GM21737 (cell line): Measurements from ENCODE around the gene ATP2A3.
A peak's percentile ranks its signal among the peaks of the same experiment; 100 is the strongest.

Source experiments
- ATAC-seq: cut with Tn5 transposase; IDR thresholded peaks from one replicate; pipeline ENCODE4 v1.9.1; 2021; ENCODE audit warnings: mild to moderate bottlenecking, moderate library complexity; ENCODE audit not compliant: unreplicated experiment

Gene ATP2A3

DNA sequence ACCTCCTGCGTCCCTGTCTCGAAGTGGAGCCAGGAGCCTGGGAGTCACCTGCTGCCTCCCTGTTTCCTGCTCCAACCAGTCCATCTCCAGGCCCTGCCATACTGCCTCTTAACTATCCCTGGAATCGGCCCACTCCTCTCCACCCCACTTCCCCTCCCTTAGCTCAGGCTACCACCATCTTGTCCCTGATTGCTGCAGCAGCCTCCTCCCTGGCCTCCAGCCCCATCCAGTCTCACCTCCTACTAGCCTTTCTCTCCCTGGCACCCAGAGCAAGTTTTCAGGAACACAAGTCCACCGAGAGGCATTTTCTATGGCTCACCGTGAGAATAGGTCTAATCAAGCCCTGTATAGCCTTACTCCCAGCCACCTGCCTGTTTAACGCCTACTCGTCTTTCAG is 70.5 kb downstream of the ATP2A3 start:
- ATAC-seq: no peak

DNA sequence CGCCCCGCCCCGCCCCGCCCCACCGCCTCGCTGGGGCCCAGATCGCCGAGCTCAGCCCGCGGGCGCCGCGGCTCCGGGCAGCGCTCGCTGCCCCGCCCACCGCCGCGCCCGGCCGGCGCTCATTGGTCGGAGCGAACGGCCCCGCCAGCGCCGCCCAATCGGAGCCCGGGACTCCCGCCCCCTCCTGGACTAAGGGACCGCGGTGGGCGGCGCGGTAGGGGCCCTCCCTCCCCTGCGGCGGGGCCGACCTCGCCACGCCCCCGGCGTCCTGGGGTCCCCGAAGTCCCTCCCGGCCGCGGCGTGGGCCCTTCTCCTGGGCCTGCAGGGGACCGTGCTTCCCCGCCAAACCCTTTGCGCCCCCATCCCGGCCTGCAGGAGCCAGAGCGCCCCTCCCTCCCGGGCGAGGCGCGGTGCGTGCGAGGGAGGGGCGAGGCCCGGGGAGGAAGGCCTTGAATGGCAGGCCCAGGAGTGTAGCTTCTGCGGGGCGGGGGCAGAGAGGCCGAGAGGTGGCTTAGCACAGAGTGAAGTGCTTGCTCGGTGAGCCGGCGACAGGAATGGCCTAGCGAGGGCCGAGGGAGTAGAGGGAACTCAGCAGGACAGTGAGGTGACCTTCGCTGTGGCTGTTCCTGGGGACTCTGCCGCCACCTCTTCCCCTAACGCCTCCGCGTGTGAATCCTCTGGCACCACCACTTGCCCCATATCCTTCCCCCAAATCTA is 71.1 kb downstream of the ATP2A3 start, which contains the start of gene CAMKK1:
Gene CAMKK1, minus strand, starts transcription at position 51 of the 717 bp plus-strand sequence. CDS start 7,366 bp downstream, outside the sequence.
- ATAC-seq: peak; percentile 80

DNA sequence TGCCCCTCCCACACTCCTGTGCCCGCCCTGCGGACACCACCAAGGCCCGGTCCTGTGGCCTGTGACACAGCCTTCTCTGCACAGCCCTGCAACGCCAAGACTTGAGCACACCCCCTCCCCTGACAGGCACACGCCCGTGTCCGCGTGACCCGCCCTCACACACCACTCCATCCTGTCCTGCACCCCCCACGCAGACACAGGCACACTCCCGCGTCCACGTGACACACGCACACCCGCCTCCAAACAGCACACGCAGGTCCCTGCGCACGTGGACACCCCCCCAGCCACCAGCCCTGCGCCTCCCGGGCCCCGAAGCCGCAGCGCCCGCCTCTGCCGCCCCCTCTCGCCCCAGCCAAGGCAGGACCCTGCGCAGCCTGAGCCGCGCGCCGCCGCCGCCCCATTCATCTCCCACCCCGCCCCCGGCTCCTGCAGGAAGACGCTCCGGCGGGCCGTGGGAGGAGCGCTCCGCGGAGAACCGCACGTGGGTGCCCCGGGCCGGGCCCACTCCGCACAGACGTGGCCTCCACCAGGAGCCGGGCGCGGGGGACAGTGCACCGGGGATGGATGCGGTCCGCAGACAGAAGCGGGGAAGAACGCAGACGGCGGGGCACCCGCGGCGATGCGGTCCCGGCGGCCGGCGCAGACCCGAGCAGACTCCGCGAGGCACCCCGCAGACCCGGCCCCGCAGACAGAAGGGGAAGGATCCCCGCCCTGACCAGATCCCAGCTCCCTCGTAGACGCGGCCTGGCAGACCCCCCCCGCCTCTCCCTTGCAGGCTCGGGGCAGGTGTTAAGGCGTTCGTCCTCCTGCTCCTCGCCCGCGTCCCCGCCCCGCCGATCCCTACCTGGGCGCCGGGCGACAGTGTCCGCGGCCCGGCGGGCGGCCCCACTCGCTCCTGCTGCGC is 71.9 kb downstream of the ATP2A3 start:
- peak; percentile 11 for ATAC-seq

DNA sequence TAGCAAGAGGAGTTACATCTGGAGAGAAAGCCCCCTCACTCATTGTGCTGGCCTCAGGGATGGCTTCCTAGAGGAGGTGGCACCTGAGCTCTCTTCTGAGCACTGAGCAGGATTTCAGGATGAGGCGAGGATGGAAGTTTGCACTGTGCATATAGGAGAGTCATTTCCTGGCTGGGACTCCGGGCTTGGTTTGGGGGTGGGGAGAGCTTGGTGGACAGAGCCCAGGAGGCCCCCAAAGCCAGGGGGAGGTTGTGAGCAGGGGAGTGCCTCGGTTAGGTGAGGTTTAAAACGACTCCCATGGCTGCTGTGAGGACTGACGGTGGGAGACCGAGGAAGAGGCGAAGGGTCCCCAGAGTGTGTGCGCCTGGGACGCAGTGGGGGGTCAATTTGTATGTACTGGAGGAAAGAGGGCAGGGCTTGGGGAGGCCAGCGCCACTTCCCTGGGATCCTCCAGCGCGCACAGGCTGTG is 72.6 kb downstream of the ATP2A3 start:
- no peak for ATAC-seq

DNA sequence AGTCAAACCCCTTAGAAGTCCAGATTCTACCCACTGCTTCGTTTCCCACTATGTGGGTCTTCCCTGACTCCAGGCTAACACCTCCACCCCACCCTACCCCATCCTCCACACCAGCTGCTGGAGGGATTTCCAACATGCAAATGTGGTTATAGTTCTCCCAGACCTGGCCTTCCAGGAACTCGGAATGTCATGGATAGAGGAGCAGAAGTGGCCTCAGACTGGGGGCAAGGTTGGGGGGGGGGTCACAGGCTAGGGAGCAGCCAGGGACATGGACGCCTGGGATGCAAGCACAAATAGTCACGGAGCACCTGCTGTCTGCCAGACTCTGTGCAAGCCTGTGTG is 73.4 kb downstream of the ATP2A3 start:
- no peak for ATAC-seq

DNA sequence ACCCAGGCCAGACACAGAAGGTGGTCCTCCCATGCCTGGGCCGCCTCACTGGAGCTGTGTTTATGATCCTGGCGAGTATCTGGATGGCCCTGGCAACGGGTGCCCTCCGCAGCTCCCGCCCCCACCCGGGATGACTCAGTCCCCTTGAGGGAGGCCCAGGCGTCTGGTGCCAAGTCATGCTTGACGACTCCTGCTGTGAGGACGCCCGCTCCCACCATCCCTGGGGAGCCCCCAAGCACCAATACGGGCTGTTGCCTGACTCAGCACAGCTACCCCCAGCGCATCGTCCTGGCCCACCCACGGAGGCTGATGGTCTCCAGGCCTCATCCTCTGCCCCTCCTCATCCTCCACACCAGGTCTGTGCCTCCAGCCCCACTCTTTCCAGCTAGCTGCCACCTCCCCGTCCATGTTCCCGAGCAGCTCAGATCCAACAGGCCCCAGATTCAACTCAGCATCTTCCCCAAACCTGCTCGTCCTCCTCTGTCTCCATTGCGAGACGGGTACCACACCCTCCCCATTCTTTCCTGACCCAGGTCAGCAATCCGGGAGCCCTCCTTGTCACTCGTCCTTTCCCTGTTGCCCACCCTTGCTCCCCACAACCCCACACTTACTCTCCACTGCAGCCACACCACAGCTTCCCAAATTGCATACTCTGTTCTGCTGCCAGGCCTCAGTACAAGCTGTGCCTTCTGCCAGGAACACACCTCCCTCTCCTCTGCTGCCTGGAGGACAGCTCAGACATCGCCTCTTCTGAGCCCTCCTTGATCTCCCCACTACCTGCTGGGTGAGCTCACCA is 74.0 kb downstream of the ATP2A3 start:
- ATAC-seq: no peak

DNA sequence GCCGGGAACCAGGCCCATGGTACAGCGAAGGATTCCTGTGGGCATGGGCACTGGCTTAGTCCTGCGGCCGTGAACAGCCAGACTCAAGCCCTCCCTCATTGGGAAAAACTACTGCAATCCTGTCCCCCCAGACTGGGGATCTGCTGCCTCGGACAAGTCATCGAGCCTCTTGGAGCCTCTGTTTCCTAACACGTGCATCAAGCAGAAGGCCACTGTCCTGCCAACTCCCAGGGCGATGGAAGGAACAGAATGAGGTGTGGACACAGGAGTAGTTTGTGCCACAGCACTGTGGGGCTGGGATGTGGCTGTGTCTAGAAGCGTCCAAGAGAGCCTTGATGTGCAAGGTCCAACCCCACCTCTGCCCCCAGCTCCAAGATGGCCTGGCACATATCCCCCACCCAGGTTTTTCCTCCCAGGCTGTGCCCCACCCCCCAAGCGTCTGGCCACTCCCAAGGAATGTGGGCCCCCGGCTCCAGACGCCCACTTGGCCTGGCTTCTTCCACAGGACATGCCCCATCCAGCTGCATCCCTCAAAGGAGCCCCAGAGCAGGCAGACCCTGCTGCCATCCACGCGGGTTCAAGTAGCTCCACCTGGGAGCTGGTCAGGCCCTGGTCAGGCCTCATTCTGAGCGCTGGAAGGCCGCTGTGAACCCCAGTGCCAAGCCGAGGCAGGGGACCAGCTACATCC is 74.8 kb downstream of the ATP2A3 start:
- ATAC-seq: no peak

DNA sequence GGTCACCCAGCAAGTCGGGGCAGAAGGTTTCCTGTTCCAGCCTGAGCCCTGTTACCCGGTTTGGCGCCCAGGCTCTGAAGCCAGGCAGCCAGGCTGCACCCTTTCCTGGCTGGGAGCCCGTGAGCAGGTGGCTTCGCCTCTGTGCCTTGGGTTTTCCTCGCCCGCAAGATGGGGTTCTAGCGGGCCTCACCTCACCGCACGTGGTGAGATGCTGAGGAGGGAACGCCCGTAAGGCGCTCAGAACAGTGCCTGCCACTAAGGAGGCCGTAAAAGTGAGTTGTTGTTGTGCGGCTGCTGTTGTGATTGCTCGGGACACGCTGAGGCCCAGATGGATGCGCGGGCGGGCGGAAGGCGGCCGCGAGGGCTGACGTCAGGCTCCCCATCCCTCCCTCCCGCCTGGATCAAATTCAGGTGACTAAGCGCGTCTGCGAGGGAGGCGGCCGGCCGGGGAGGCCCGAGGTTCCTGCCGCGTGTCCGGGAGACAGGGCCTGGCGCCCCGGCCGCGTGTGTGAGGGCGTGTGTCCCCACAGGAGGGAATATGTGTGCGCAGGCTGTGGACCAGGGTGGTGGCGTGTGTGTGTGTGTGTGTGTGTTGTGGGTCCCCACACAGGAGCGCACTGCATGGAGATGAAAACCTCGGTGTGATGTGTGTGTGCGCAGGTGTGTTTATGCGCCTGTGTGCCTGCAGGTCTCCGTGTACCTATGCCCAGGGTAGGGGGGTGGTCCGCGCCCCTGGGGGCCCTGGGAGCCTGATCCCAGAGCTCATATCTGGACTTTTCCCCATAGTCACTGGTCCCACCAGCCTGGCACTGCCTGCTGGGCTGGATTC is 75.7 kb downstream of the ATP2A3 start:
- no peak for ATAC-seq

DNA sequence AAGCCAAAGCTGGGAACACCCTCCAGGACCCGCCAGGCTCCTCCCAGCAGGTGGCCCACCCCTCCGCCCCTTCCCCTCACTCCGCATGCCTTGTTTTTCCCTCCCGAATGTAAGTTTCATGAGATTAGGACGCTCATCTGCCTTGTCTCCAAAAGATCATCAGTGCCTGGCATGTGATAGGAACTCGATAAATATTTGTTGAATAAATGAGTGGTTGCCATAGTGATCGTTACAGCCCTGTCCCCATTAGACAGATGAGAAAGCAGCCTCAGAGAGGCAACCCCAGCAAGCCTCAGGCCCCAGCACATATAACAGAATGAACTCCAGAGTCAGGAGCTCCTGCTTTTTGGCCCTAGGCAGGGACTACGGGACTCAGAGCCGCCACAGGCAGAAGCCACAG is 76.4 kb downstream of the ATP2A3 start:
- no peak for ATAC-seq

DNA sequence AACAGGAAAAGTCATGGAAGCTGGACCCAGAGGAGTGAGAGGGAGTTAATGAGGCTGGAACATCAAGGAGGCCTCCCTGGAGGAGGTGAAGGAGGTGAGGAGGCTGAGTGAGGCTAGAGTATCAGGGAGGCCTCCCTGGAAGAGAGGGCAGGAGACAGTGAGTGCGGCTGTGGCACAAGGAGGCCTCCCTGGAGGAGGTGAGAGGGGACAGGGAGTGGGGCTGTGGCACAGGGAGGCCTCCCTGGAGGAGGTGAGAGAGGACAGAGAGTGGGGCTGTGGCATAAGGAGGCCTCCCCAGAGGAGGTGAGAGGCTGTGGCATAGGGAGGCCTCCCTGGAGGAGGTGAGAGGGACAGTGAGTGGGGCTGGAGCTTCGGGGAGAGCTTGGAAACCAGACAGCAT is 76.8 kb downstream of the ATP2A3 start:
- ATAC-seq: no peak

DNA sequence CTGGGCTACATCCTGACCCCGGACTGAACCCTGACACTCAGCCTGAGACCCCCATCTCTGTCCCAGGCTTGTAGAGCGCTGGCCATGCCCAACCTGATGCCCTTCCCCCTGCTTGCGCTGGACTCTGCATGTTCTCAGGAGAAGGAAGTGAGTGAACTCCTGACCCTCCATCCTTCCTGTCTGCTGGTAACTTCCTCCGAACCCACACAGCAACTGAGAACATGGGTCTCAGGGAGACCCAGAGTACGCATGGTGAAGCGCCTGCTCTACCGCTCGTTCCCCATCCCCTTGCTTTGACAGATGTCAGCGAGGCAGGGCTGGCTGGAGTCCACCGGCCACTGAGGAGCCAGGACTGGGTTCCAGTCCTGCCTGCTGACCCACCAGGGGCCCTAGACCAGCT is 77.5 kb downstream of the ATP2A3 start:
- ATAC-seq: no peak

DNA sequence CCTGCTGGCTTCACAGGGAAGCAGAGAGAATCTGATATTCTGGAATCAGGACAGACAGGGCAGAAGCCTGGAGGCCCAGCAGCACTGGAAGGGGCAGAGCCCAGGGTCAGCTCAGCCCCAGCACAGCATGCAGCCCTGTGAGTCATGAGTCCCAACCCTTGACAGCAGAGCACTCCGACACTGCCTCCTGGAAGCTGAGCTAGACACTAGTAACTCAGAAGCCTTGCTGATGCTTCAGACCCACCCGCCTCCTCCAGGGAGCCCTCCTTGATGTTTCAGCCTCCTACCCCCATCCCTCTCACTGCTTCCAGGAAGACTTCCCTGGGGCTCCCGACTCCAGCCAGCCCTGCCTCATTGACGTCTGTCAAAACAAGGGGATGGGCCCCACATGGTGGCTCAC is 78.3 kb downstream of the ATP2A3 start:
- no peak for ATAC-seq

DNA sequence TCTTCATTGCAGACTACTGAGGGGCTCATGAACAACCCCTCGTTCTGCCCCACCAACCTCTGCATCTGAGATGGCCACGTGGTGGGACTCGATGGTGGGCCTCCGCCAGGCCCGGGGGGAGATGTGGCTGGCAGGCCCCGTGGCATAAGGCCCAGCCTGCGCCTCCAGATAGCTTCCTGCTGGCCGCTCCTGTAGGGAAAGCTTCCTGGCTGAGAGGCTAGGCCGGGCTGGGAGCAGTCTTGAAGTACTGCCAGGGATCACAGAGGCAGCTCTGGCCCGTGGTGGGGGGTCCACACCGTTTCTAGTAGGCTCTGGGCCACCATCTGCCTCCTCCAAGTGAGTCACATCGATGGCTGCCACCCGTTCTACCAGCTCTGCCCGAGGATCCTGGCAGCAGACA is 79.0 kb downstream of the ATP2A3 start:
- ATAC-seq: no peak

DNA sequence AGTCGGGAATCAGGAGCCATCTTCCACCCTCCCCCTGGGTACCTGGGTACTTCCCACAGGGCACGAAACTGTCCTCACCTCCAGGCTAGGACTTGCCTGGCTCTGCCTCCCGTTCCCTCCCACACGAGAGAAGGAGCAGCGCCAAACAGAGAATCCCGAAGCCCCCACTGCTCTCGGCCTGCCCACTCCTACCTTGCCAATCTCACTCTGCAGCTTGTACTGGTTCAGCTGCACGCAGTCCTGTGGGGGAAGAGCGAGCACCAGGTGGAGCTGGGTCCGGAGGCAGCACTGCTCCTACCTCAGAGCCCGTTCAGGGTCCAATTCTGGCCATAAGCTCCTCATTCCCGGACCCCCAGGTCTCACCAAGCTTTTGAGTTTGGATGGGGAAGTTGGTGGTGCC is 80.0 kb downstream of the ATP2A3 start:
- no peak for ATAC-seq

DNA sequence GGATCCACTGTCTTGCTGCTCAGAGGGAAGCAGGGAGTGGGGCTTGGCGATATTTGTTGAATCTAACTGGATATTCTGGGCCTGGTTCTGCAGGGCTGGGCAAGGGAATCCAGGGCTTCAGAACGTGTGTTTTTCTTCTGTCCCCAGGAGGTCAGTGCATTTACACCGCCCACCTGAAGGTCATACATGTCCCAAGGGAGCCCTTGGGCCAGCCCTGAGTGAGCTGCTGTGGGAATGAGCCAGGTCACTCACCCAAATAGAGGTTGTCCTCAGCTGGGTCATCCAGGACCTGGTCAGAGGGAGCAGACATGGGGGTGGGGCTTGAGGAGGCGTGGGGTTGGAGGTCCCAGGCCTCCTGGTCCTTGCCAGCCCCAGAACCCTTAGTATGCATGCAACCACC is 82.0 kb downstream of the ATP2A3 start:
- ATAC-seq: no peak

DNA sequence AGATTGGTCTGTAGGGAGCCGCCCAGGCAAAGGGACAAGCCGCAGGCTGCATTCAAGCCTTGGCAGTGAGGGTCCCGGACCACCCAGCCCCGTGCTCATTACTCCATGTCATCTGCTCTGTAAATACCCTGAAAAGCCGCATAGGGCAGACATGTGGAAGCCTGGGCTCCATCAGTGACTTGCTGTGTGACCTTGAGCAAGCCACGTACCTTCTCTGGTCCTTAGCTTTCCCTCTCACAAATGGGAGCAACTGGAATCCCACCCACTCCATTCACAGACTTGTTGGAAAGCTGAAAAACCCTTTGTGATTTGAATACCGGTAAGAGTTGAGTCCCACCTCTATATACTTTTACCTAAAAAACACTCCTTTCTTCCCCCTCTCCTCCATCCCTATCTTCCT is 83.3 kb downstream of the ATP2A3 start:
- no peak for ATAC-seq

DNA sequence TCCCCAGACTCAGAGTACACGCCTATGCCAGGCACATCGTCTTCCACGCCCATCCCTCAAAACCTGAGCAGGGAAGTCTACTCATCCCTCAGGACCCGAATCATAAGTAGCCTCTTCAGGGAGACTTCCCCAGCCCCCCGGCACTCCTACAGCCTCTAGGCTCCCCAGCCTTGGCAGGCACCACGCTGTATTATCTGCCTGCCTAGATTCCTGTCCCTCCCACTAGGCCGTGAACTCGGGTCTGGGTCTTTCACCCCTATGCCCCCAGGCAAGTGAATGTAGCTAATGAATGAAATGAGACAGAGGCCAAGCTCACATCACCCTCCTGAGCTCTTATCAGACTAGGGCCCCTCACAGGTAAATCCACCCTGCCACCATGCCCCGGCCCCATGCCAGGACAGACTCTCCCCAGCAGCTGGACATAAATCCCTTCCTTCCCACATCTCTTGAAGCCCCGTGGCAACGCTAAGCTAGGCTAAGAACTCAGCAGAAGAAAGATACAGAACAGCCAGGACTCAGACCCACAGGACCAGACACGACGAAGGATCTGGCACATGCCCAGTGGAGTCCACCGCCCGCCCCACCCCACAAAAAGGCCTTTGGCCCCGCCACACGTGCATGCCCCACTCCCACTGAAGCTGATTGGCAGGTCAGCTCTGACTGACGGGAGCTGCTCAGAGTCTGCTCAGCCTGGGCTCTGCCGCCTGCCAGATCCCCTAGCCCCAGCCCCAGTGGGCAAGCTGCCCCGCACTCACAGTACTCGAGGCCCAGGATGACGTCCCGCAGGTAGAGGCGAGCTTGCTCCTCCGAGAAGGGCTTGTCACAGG is 84.4 kb downstream of the ATP2A3 start:
- no peak for ATAC-seq

DNA sequence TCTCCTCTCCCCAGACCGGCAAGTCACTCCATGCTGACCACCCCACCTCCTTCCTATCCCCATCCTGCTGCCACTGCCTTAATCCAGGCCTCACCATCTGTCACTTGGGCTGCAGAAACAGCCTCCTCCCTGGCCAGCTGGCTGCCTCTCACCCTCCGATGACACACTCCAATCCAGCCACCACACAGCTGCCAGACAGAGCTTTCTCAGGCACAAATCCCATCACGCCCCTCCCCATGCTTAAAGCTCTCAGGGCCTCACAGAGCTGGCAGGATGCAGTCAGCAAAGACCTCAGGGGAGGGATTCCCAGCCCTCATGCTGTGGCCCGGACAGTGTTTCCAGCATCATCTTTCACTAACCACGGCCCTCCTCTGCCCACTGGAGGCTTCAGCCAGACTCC is 85.1 kb downstream of the ATP2A3 start:
- ATAC-seq: no peak

DNA sequence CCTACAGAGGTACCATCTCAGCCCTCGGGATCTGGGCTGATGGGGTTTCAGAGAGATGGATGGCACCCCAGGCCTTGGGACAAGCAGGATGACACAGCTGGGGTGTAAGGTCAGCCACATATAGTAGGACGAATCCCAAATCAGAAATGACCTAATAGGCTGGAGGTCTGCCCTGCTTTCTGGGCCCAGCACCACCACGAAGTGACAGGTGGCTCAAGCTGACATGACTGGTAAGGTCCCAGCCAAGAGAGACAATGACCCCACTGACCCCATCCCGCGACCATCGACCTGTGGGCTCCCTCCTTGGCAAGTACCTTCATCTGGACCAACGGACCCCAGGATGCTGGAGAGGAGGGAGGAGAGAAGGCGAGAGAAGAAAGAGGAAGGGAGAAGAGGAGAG is 87.0 kb downstream of the ATP2A3 start:
- ATAC-seq: no peak
